BE2C (cell line): Measurements from ENCODE around the gene KCNJ14.

Source experiments
- DNase-seq: peaks from one replicate; pipeline ENCODE4 v3.0.0-alpha.2; 2020
- H3K27me3 ChIP-seq: fragments of 250-450 bp; sonication (Bioruptor Pico); 2 replicates; pipeline ENCODE4 v1.5.1; 2020; ENCODE audit warnings: mild to moderate bottlenecking
- H3K36me3 ChIP-seq: fragments of 250-450 bp; sonication (Bioruptor Pico); 2 replicates; pipeline ENCODE4 v1.5.1; 2020; ENCODE audit warnings: mild to moderate bottlenecking
- H3K4me1 ChIP-seq: fragments of 250-450 bp; sonication (Bioruptor Pico); 2 replicates; pipeline ENCODE4 v1.5.1; 2020
- H3K4me3 ChIP-seq: 2 replicates; pipeline ENCODE4 v1.5.1; 2011; ENCODE audit warnings: low read depth, low read length
- H3K9me3 ChIP-seq: fragments of 250-450 bp; sonication (Bioruptor Pico); 2 replicates; pipeline ENCODE4 v1.5.1; 2020
- TF ChIP-seq, protein P1 (sequence below): IDR thresholded peaks from 2 replicates; pipeline ENCODE4 v1.5.1; 2012; ENCODE audit warnings: mild to moderate bottlenecking, low read depth, low read length

Gene KCNJ14

DNA sequence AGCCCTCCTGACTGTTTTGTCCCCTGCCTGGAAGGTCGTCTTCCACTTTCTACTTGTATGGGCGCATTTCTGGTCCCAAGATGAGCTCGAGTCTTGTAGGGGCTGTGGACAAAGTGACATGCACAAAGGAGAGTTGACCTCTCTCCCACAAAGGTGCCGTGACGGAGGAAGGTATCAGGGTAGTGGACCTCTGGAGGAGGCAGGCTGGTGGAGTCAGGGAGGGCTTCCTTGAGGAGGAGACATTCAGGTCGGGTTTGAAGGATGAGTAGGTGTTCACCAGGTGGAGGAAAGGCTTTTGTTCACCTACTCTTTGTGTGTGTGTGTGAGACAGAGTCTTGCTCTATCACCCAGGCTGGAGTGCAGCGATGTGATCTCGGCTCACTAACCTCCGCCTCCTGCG lies 15.5 kb downstream of the KCNJ14 start:
- H3K9me3 ChIP-seq = no peaks in the 10 kb centered on the region
- H3K27me3 ChIP-seq = no peaks in the 10 kb centered on the region
- no peaks in the 10 kb centered on the region for H3K4me1 ChIP-seq
- peaks cover 33% of the 10 kb centered on the region for H3K36me3 ChIP-seq
- TF ChIP-seq, protein P1, sequence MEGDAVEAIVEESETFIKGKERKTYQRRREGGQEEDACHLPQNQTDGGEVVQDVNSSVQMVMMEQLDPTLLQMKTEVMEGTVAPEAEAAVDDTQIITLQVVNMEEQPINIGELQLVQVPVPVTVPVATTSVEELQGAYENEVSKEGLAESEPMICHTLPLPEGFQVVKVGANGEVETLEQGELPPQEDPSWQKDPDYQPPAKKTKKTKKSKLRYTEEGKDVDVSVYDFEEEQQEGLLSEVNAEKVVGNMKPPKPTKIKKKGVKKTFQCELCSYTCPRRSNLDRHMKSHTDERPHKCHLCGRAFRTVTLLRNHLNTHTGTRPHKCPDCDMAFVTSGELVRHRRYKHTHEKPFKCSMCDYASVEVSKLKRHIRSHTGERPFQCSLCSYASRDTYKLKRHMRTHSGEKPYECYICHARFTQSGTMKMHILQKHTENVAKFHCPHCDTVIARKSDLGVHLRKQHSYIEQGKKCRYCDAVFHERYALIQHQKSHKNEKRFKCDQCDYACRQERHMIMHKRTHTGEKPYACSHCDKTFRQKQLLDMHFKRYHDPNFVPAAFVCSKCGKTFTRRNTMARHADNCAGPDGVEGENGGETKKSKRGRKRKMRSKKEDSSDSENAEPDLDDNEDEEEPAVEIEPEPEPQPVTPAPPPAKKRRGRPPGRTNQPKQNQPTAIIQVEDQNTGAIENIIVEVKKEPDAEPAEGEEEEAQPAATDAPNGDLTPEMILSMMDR = no peak
- H3K4me3 ChIP-seq = no peak overlapping the region
- no peak for DNase-seq

DNA sequence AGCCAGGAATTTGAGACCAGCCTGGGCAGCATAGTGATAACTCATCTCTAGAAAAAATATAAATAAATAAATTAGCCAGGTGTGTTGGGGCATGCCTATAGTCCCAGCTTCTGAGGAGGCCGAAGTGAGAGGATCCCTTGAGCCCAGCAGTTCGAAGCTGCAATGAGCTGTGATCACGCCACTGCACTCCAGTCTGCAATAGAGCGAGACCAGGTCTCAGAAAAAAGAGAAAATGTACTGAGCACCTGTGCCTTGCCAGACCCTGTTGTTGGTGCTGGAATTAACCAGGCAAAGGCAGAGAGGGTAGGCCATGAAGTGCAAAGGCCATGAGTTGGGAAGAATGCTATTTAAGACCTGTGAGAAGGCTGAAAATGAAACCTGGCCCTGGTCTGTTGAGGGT lies 16.5 kb downstream of the KCNJ14 start:
- TF ChIP-seq, protein P1 = no peak
- H3K9me3 ChIP-seq = no peaks in the 10 kb centered on the region
- no peaks in the 10 kb centered on the region for H3K4me1 ChIP-seq
- DNase-seq = no peak
- peaks cover 38% of the 10 kb centered on the region for H3K36me3 ChIP-seq
- H3K4me3 ChIP-seq = no peak overlapping the region
- no peaks in the 10 kb centered on the region for H3K27me3 ChIP-seq

DNA sequence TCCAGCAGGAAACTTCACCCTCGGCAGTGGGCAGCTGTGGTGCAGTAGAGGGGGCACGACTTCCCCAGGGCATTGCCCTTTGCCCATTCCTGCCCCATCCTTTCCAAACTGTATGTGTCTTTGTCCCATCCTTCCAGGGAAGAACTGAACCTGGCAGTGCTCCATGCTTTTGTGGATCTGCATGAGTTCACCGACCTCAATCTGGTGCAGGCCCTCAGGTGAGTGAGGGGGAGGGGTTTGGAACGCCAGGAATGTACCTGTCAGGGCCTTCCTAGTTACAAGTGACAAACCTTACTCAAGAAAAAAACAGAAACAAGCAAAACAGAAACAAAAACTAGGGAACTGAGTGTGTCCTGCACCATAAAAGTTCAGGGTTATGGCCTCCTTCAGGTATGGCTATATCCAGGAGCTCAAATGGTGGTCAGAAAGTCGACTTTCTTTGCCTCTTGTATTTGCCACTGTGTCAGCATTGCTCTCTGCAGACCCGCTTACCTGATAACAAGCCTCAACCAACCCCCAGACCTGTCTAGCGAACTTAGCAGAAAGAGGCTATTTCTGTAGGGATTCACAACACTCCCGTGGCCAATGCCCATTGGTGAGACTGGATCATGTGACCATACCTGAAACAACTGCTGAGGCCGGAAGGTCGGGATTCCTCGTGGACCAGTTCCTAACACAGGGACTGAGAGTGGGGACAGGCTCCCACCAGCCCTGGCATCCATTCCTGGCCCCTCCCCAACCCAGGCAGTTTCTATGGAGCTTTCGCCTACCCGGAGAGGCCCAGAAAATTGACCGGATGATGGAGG lies 18.0 kb downstream of the KCNJ14 start:
- H3K36me3 ChIP-seq = peaks cover 42% of the 10 kb centered on the region
- TF ChIP-seq, protein P1 = no peak

DNA sequence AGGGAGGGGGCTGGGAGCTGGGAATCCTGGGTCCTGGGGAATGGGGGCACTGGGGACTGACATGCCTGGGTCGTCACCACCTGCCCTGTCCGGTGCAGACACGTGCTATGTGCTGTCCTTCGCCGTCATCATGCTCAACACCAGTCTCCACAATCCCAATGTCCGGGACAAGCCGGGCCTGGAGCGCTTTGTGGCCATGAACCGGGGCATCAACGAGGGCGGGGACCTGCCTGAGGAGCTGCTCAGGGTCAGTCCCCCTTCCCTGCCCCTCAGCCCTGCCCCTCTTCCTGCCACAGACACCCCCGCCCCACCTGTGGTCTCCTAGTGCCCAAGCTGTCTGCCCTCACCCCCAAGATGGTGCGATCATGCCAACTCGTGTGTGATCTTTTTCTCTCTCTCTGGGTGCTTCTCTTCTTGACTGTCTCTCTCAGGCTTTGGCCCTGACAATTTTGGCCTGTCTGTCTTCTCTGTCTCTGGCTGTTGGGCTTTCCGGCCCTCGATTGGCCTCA lies 18.8 kb downstream of the KCNJ14 start:
- Histone ChIP-seq H3K27me3 (no peaks in the 10 kb centered on the region), H3K36me3 (peaks cover 44% of the 10 kb centered on the region), H3K4me3 (no peak overlapping the region), H3K4me1 (no peaks in the 10 kb centered on the region), H3K9me3 (no peaks in the 10 kb centered on the region)
- no peak for DNase-seq
- TF ChIP-seq, protein P1 = no peak

More for the DNA sequence above, 18.0 kb downstream of the KCNJ14 start:
- H3K4me3 ChIP-seq = no peak overlapping the region
- no peaks in the 10 kb centered on the region for H3K27me3 ChIP-seq
- no peaks in the 10 kb centered on the region for H3K4me1 ChIP-seq
- H3K9me3 ChIP-seq = no peaks in the 10 kb centered on the region
- no peak for DNase-seq

DNA sequence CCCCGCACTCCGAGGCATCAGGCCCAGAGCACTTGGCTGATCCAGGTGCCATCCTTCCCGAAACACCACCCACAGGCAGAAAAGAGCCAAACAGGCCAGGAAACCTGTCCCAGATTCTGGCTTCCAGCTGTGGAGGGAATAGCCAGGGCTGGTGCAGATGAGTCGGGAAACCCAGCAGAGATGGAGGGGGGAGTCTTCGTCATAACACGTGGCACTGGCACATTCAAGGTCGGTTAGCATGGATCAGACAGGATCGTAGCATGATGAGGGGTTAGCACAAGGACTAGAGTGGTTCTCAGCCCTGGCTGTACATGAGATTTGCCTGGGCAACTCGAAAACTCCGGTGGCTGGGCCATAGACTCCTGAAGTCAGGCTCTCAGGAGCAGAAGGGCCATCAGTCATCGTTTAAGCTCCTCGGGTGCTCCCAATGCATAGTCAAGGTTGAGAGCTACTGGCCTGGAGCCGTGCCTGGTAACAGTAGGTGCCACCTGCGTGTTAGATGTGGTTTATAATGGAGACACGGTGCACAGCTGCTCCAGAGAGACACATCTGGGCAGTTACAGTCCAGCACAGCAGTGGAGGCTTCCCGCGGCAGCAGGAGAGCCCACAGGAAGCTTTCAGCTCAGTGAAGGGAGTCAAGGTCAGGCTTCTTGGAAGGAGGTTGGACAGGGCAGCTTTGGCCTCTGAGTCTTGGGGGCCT lies 20.1 kb downstream of the KCNJ14 start:
- Histone ChIP-seq H3K4me3 (no peak overlapping the region), H3K4me1 (no peaks in the 10 kb centered on the region), H3K36me3 (peaks cover 45% of the 10 kb centered on the region), H3K27me3 (no peaks in the 10 kb centered on the region), H3K9me3 (no peaks in the 10 kb centered on the region)
- TF ChIP-seq, protein P1 = no peak
- DNase-seq = no peak

DNA sequence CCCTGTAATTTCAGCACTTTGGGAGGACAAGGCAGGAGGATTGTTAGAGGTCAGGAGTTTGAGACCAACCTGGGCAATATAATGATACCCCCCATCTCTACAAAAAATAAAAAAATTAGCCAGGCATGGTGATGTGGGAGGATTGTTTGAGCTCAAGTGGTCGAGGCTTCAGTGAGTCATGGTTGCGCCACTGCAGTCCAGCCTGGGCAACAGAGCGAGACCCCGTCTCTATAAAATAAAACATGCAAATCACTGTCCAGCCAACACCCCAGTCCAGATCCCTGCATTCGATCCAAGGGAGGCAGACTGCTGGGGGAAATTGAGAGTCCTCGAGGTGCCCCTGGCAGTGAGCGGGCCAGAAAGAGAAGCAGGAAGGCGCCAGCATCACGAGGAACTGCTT lies 20.8 kb downstream of the KCNJ14 start:
- Histone ChIP-seq H3K4me3 (no peak overlapping the region), H3K9me3 (no peaks in the 10 kb centered on the region), H3K27me3 (no peaks in the 10 kb centered on the region), H3K4me1 (no peaks in the 10 kb centered on the region), H3K36me3 (peaks cover 40% of the 10 kb centered on the region)
- TF ChIP-seq, protein P1 = no peak
- no peak for DNase-seq
